ENCODE results near the gene FHOD1.

The FHOD1 gene

DNA sequence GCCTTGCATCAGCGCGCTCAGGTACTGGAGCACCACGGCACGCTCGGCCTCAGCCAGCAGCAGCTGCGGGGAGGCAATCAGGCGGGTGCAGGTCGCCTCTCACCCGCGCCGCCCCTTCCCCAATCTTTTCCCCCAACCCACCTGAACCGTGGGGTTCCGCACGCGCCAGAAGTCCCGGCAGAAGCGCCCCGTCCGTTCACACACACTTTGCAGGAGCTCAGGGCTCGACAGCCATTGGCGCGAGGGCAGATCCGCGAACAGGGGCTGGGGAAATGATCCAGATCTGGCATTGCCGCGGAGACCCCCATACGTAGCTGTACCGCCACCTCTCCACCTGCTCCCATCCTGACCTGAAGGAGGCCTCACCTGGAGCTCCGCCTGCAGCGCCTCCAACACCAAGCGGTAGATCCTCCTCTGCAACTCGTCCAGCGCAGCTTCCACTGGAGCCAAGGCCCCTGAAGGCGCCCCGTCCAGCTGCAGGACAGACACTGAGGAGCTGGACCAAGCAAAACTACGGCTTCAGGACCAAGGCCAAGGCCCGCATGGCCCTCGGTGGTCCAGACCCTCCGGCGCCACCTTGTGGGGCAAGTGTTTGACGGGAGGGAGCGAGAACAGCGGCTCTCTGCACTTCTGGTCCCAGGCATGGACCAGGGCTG, 62.2 kb downstream of the FHOD1 start:
- TF ChIP-seq, protein P1, sequence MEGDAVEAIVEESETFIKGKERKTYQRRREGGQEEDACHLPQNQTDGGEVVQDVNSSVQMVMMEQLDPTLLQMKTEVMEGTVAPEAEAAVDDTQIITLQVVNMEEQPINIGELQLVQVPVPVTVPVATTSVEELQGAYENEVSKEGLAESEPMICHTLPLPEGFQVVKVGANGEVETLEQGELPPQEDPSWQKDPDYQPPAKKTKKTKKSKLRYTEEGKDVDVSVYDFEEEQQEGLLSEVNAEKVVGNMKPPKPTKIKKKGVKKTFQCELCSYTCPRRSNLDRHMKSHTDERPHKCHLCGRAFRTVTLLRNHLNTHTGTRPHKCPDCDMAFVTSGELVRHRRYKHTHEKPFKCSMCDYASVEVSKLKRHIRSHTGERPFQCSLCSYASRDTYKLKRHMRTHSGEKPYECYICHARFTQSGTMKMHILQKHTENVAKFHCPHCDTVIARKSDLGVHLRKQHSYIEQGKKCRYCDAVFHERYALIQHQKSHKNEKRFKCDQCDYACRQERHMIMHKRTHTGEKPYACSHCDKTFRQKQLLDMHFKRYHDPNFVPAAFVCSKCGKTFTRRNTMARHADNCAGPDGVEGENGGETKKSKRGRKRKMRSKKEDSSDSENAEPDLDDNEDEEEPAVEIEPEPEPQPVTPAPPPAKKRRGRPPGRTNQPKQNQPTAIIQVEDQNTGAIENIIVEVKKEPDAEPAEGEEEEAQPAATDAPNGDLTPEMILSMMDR (IDR thresholded peaks at IDR 0.05; ENCODE audit: low read depth, low read length) = peak; percentile 88
- in situ Hi-C loops (cut with HindIII; ENCODE audit: low sequenced_read_pairs) = no loop called here
- no peak overlapping the region for H3K4me3 ChIP-seq (ENCODE audit: low read depth, low read length)
- DNase-seq (ENCODE audit: low read depth, low spot score) = peak; percentile 89

DNA sequence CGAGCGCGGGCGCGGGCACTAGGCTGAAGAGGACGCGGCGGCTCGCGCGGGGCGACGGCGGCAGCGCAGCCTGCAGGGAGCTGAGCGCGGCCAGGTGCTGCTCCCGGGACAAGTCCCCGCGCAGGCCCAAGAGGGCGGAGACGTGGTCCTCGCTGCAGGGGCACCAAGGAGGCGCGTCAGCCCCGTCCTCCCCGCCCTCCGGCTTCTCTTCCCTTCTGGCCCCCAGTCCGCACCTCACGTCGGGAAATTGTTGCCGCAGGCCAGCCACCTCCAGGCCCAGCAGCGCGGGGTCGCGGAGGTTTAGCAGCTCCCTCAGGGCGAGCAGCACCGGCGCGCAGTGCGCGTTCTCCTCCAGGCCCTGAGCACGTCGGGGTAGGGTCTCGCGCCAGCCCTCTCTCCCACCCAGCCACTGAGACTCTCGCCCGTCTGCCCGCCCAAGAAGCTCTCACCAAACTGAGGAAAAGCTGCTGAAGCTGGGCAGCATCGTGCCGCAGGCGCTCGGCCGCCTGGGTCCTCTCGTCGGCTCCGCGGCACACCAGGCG, 62.8 kb downstream of the FHOD1 start:
- no peak for DNase-seq (ENCODE audit: low read depth, low spot score)
- peak overlapping the region; percentile 63 for H3K4me3 ChIP-seq (ENCODE audit: low read depth, low read length)
- in situ Hi-C loops (cut with HindIII; ENCODE audit: low sequenced_read_pairs) = no loop called here
- TF ChIP-seq, protein P1 (IDR thresholded peaks at IDR 0.05; ENCODE audit: low read depth, low read length) = no peak

DNA sequence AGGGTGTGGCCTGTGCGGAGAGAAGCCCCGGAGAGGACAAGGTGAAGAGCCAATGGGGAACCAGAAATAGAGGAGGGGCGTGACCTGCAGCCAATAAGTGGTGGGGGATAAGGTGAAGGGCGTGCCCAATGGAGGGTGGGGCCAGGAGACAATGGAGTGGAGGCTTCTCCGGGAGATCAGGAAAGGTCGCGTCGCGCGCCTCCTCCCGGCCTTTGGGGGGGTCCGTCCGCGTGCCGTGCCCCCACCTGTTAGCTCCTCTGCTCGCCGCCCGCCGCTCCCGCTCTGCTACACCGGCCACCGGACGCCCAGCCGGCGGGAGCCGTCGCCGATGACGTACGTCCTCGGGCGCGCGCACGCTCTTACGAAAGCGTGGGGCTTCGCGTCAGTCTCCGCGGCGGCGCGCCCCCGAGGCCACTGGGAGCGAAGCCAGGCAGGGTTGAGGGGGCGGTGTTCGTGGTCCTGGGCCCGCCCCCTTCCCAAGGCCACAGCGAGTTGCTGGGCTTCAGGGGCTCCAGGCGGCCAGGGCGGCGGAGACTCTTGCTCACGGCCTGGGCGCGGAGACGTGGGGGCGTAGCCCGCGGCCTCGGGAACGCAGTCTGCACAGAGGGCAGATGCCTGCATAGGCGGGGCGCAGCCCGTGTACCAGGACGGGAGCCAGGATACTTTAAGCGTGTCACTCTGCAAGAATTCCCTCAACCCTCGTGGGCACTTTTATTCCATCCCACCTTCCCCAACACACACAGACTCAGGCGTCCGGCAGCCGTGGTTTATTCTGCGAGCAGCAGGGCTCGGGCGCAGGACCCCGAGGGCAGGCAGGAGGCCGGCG, 63.4 kb downstream of the FHOD1 start, which contains the start of gene MATCAP1:
MATCAP1 (minus strand) TSS at position 337 of the 826 bp plus-strand sequence. CDS start 3,353 bp downstream, outside the sequence.
- TF ChIP-seq, protein P1 (IDR thresholded peaks at IDR 0.05; ENCODE audit: low read depth, low read length) = no peak
- H3K4me3 ChIP-seq (ENCODE audit: low read depth, low read length) = peak within 1 kb of the TSS; percentile 63
- in situ Hi-C loops (cut with HindIII; ENCODE audit: low sequenced_read_pairs) = no loop called here
- DNase-seq (ENCODE audit: low read depth, low spot score) = peak; percentile 98

DNA sequence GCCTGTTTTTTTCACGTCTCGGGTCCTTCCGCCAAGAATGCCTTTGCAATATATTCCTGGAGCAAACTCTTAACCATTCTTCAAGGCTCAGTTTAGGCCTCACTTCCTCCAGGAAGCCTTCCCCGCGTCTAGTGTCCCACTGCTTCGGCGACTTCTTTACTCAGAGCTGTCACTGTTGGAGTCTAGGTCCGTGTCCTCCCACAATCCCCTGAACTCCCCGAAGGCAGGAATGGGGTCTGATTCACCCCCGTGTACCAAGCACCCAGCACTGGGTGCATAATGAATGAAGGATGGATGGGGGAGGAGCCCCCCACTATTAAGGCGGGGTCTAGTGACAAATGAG, 64.0 kb downstream of the FHOD1 start:
- in situ Hi-C loops (cut with HindIII; ENCODE audit: low sequenced_read_pairs) = no loop called here
- H3K4me3 ChIP-seq (ENCODE audit: low read depth, low read length) = peak overlapping the region; percentile 63

DNA sequence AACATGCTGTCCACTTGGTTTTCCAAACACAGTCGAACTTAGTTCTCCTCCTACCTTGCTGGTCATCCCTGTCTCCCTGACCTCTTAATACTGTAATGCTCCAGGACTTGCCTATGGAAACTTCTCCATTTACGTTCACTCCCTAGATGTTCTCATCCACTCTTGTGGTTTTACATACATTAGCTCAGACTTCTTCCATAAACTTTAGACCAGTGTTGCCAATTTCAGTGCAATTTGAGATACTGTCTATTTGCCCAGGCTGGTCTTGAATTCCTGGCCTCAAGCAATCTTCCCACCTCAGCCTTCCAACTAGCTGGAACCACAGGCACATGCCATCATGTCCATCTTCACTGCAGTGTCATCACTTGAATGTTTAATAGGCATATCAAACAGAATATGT, 65.0 kb downstream of the FHOD1 start:
- DNase-seq (ENCODE audit: low read depth, low spot score) = no peak
- no peak overlapping the region for H3K4me3 ChIP-seq (ENCODE audit: low read depth, low read length)
- in situ Hi-C loops (cut with HindIII; ENCODE audit: low sequenced_read_pairs) = no loop called here
- TF ChIP-seq, protein P1 (IDR thresholded peaks at IDR 0.05; ENCODE audit: low read depth, low read length) = no peak

More for the DNA sequence above, 64.0 kb downstream of the FHOD1 start:
- DNase-seq (ENCODE audit: low read depth, low spot score) = no peak
- TF ChIP-seq, protein P1 (IDR thresholded peaks at IDR 0.05; ENCODE audit: low read depth, low read length) = no peak

DNA sequence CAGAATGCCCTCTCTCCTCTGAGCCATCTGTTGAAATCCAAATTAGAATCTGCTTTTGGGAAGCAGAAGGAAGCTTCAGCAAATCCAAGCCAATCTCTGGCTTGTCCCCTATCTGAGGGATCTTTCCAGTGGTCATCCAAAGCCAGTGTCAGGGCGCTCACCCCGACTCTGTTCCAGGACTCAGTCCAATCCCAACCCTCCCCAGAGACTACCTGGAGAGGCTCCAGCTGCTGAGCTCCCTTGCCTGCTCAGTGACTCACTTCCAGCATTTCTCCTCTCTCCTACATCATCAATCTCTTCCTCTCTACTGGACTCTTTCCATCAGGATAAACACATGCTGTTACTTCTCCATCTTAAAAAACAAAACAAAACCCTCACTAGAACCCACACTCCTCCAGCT, 65.9 kb downstream of the FHOD1 start:
- no peak overlapping the region for H3K4me3 ChIP-seq (ENCODE audit: low read depth, low read length)
- in situ Hi-C loops (cut with HindIII; ENCODE audit: low sequenced_read_pairs) = no loop called here
- peak; percentile 84 for DNase-seq (ENCODE audit: low read depth, low spot score)
- TF ChIP-seq, protein P1 (IDR thresholded peaks at IDR 0.05; ENCODE audit: low read depth, low read length) = no peak
